ENCODE data around the gene KCNAB2. TPM values are rescaled to one million over a fixed set of nuclear protein-coding genes. Genes with fewer than 3 reads are reported as not detected.

KCNAB2 gene
- polyA plus RNA-seq, 3 donors from 2014 or later = 26.1 to 73.8 (median 42.7) TPM

DNA sequence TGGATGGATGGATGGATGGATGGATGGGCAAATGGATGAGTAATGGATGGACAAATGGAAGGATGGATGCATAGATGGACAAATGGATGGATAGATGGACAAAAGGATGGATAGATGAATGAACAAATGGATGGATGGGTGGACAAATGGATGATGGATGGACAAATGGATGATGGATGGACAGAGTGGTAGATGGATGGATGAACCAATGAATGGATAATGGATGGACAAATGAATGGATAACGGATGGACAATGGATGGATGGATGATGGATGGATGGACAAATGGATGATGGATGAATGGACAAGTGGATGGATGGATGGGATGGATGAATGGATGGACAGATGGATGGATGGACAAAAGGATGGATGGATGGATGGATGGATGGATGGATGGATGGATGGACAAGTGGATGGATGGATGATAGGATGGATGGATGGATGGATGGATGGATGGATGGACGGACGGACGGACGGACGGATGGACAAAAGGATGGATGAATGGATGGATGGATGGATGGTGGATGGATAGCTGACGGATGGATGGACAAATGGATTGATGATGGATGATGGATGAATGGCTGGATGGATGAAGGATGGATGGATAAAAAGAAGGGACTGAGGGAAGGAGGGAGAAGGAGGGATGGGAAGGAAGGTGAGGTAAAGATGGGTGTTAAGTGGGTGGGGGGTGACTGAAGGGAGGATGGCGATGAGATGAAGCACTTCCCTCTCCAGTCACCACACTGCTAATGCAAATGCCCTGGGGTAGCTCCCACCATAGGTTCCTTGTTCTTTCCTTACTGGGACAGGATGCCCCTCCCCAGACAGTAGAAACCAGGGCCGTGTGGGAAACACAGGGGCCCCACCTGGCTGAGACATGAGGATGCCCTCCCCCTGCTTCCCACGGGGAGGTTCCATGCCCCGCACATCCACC is 104.6 kb downstream of the KCNAB2 start:
- Mint-ChIP-seq H3K9me3 (no peaks in the 10 kb centered on the region), H3K36me3 (no peaks in the 10 kb centered on the region), H3K4me1 (peaks cover 10 to 35% of the 10 kb centered on the region in 2 donors), H3K27ac (no peak overlapping the region), H3K27me3 (ENCODE audit: low read depth in 3 of 3) (peaks cover 0 to 5% (median 2%) of the 10 kb centered on the region in 3 donors), H3K4me3 (no peak overlapping the region)
- DNase-seq = no peak

Other genes with a start within 250 kb of the KCNAB2 start
- 1 to 10 TPM in 1 of 3 donors, under 1 TPM in 2; 0.59 to 1.4 (median 1.00) TPM for gene NPHP4, start 53.5 kb upstream of the KCNAB2 start, polyA plus RNA-seq
- gene CHD5, start 134.4 kb downstream of the KCNAB2 start, polyA plus RNA-seq = under 1 TPM in 1 of 3 donors, not detected in 2; 0.12 TPM
- gene RPL22, start 153.7 kb downstream of the KCNAB2 start, polyA plus RNA-seq = 100 to 1,000 TPM in 2 of 3 donors, 10 to 100 TPM in 1; 62.3 to 129 (median 124) TPM
- 1 to 10 TPM in 1 of 3 donors, under 1 TPM in 1, not detected in 1; 0.19 to 3.0 TPM for gene RNF207, start 160.2 kb downstream of the KCNAB2 start, polyA plus RNA-seq
- 10 to 100 TPM; 17.3 to 30.7 (median 20.4) TPM for gene ICMT, start 190.1 kb downstream of the KCNAB2 start, polyA plus RNA-seq
- not detected for gene HES3, start 198.3 kb downstream of the KCNAB2 start, polyA plus RNA-seq
- gene GPR153, start 215.2 kb downstream of the KCNAB2 start, polyA plus RNA-seq = 1 to 10 TPM in 1 of 3 donors, under 1 TPM in 2; 0.58 to 1.5 (median 0.68) TPM